ENCODE data around the gene FAF2. TPM values are rescaled to one million over a fixed set of nuclear protein-coding genes. Genes with fewer than 3 reads are reported as not detected.

The FAF2 gene
- total and polyA plus RNA-seq, 4 donors = 38.0 to 50.9 (median 41.9) TPM

- H3K27ac ChIP-seq (ENCODE audit: low read depth, low read length) = peak overlapping the region; percentile 90
- peaks cover 20% of the 10 kb centered on the region for H3K36me3 ChIP-seq (ENCODE audit: control insufficient read depth, insufficient read depth, low read length)
- 10% methylated on average over 4 of the region's 13 CpGs for WGBS (ENCODE audit: insufficient coverage)
- no peaks in the 10 kb centered on the region for H3K27me3 ChIP-seq (ENCODE audit: control insufficient read depth, insufficient read depth, low read length)
- no peaks in the 10 kb centered on the region for H3K9me3 ChIP-seq (ENCODE audit: control insufficient read depth, insufficient read depth, low read length)
- H3K4me3 ChIP-seq (ENCODE audit: low read depth, low read length) = peak overlapping the region; percentile 100
- no peak for DNase-seq (ENCODE audit: low read depth in 4 of 6, low spot score in 6 of 6)
- H3K4me1 ChIP-seq (ENCODE audit: control insufficient read depth, insufficient read depth, low read length) = peaks cover 56% of the 10 kb centered on the region
Observed at GRCh38 chr5:176538230-176538988, 90.2 kb downstream of the FAF2 start.

GRCh38 chr5:176538989-176539384, 90.8 kb downstream of the FAF2 start:
- peaks cover 56% of the 10 kb centered on the region for H3K4me1 ChIP-seq (ENCODE audit: control insufficient read depth, insufficient read depth, low read length)
- no peaks in the 10 kb centered on the region for H3K9me3 ChIP-seq (ENCODE audit: control insufficient read depth, insufficient read depth, low read length)
- WGBS (ENCODE audit: insufficient coverage) = 28% methylated on average over 3 of the region's 5 CpGs
- DNase-seq (ENCODE audit: low read depth in 4 of 6, low spot score in 6 of 6) = peak in 1 of 6 donors; percentile 15
- H3K36me3 ChIP-seq (ENCODE audit: control insufficient read depth, insufficient read depth, low read length) = peaks cover 17% of the 10 kb centered on the region
- H3K4me3 ChIP-seq (ENCODE audit: low read depth, low read length) = no peak overlapping the region
- H3K27ac ChIP-seq (ENCODE audit: low read depth, low read length) = no peak overlapping the region
- no peaks in the 10 kb centered on the region for H3K27me3 ChIP-seq (ENCODE audit: control insufficient read depth, insufficient read depth, low read length)

GRCh38 chr5:176540476-176540899, 92.3 kb downstream of the FAF2 start:
- no peaks in the 10 kb centered on the region for H3K9me3 ChIP-seq (ENCODE audit: control insufficient read depth, insufficient read depth, low read length)
- no peak for DNase-seq (ENCODE audit: low read depth in 4 of 6, low spot score in 6 of 6)
- 82% methylated on average over 8 of the region's 8 CpGs for WGBS (ENCODE audit: insufficient coverage)
- H3K36me3 ChIP-seq (ENCODE audit: control insufficient read depth, insufficient read depth, low read length) = peaks cover 9% of the 10 kb centered on the region
- no peaks in the 10 kb centered on the region for H3K27me3 ChIP-seq (ENCODE audit: control insufficient read depth, insufficient read depth, low read length)
- H3K27ac ChIP-seq (ENCODE audit: low read depth, low read length) = no peak overlapping the region
- no peak overlapping the region for H3K4me3 ChIP-seq (ENCODE audit: low read depth, low read length)
- H3K4me1 ChIP-seq (ENCODE audit: control insufficient read depth, insufficient read depth, low read length) = peaks cover 47% of the 10 kb centered on the region

GRCh38 chr5:176540956-176541337, 92.8 kb downstream of the FAF2 start:
- 83% methylated on average over 8 of the region's 8 CpGs for WGBS (ENCODE audit: insufficient coverage)
- H3K27ac ChIP-seq (ENCODE audit: low read depth, low read length) = no peak overlapping the region
- peaks cover 43% of the 10 kb centered on the region for H3K4me1 ChIP-seq (ENCODE audit: control insufficient read depth, insufficient read depth, low read length)
- no peak overlapping the region for H3K4me3 ChIP-seq (ENCODE audit: low read depth, low read length)
- H3K27me3 ChIP-seq (ENCODE audit: control insufficient read depth, insufficient read depth, low read length) = no peaks in the 10 kb centered on the region
- no peaks in the 10 kb centered on the region for H3K9me3 ChIP-seq (ENCODE audit: control insufficient read depth, insufficient read depth, low read length)
- peaks cover 9% of the 10 kb centered on the region for H3K36me3 ChIP-seq (ENCODE audit: control insufficient read depth, insufficient read depth, low read length)
- DNase-seq (ENCODE audit: low read depth in 4 of 6, low spot score in 6 of 6) = no peak

GRCh38 chr5:176541338-176542134, 93.4 kb downstream of the FAF2 start:
- WGBS (ENCODE audit: insufficient coverage) = 63% methylated on average over 9 of the region's 12 CpGs
- H3K27ac ChIP-seq (ENCODE audit: low read depth, low read length) = no peak overlapping the region
- DNase-seq (ENCODE audit: low read depth in 4 of 6, low spot score in 6 of 6) = no peak

GRCh38 chr5:176542135-176542595, 94.0 kb downstream of the FAF2 start:
- H3K36me3 ChIP-seq (ENCODE audit: control insufficient read depth, insufficient read depth, low read length) = peaks cover 9% of the 10 kb centered on the region
- peaks cover 38% of the 10 kb centered on the region for H3K4me1 ChIP-seq (ENCODE audit: control insufficient read depth, insufficient read depth, low read length)
- peak overlapping the region; percentile 31 for H3K4me3 ChIP-seq (ENCODE audit: low read depth, low read length)
- no peaks in the 10 kb centered on the region for H3K9me3 ChIP-seq (ENCODE audit: control insufficient read depth, insufficient read depth, low read length)
- 28% methylated on average over 7 of the region's 16 CpGs for WGBS (ENCODE audit: insufficient coverage)
- no peaks in the 10 kb centered on the region for H3K27me3 ChIP-seq (ENCODE audit: control insufficient read depth, insufficient read depth, low read length)
- no peak overlapping the region for H3K27ac ChIP-seq (ENCODE audit: low read depth, low read length)
- DNase-seq (ENCODE audit: low read depth in 4 of 6, low spot score in 6 of 6) = no peak

More at GRCh38 chr5:176541338-176542134, 93.4 kb downstream of the FAF2 start:
- Histone ChIP-seq H3K4me3 (ENCODE audit: low read depth, low read length) (no peak overlapping the region), H3K4me1 (ENCODE audit: control insufficient read depth, insufficient read depth, low read length) (peaks cover 38% of the 10 kb centered on the region), H3K27me3 (ENCODE audit: control insufficient read depth, insufficient read depth, low read length) (no peaks in the 10 kb centered on the region), H3K9me3 (ENCODE audit: control insufficient read depth, insufficient read depth, low read length) (no peaks in the 10 kb centered on the region), H3K36me3 (ENCODE audit: control insufficient read depth, insufficient read depth, low read length) (peaks cover 9% of the 10 kb centered on the region)

GRCh38 chr5:176542596-176543427, 94.6 kb downstream of the FAF2 start:
- Histone ChIP-seq H3K27ac (ENCODE audit: low read depth, low read length) (no peak overlapping the region), H3K36me3 (ENCODE audit: control insufficient read depth, insufficient read depth, low read length) (peaks cover 9% of the 10 kb centered on the region), H3K4me3 (ENCODE audit: low read depth, low read length) (peak overlapping the region; percentile 59), H3K4me1 (ENCODE audit: control insufficient read depth, insufficient read depth, low read length) (peaks cover 34% of the 10 kb centered on the region), H3K27me3 (ENCODE audit: control insufficient read depth, insufficient read depth, low read length) (no peaks in the 10 kb centered on the region), H3K9me3 (ENCODE audit: control insufficient read depth, insufficient read depth, low read length) (no peaks in the 10 kb centered on the region)
- peak in 2 of 6 donors; percentile 57 to 63 for DNase-seq (ENCODE audit: low read depth in 4 of 6, low spot score in 6 of 6)
- WGBS (ENCODE audit: insufficient coverage) = under 1% methylated on average over 110 of the region's 110 CpGs

- no peaks in the 10 kb centered on the region for H3K9me3 ChIP-seq (ENCODE audit: control insufficient read depth, insufficient read depth, low read length)
- DNase-seq (ENCODE audit: low read depth in 4 of 6, low spot score in 6 of 6) = peak in 3 of 6 donors; percentile 60 to 91 (median 85)
- H3K27me3 ChIP-seq (ENCODE audit: control insufficient read depth, insufficient read depth, low read length) = no peaks in the 10 kb centered on the region
- H3K27ac ChIP-seq (ENCODE audit: low read depth, low read length) = peak overlapping the region; percentile 52
- H3K4me1 ChIP-seq (ENCODE audit: control insufficient read depth, insufficient read depth, low read length) = peaks cover 27% of the 10 kb centered on the region
- H3K4me3 ChIP-seq (ENCODE audit: low read depth, low read length) = peak overlapping the region; percentile 59
- peaks cover 9% of the 10 kb centered on the region for H3K36me3 ChIP-seq (ENCODE audit: control insufficient read depth, insufficient read depth, low read length)
- WGBS (ENCODE audit: insufficient coverage) = under 1% methylated on average over 61 of the region's 63 CpGs
Observed at GRCh38 chr5:176543428-176544182, 95.4 kb downstream of the FAF2 start.

GRCh38 chr5:176545388-176545736, 97.2 kb downstream of the FAF2 start:
- Histone ChIP-seq H3K36me3 (ENCODE audit: control insufficient read depth, insufficient read depth, low read length) (peaks cover 9% of the 10 kb centered on the region), H3K4me1 (ENCODE audit: control insufficient read depth, insufficient read depth, low read length) (peaks cover 27% of the 10 kb centered on the region), H3K27me3 (ENCODE audit: control insufficient read depth, insufficient read depth, low read length) (no peaks in the 10 kb centered on the region), H3K27ac (ENCODE audit: low read depth, low read length) (no peak overlapping the region), H3K4me3 (ENCODE audit: low read depth, low read length) (no peak overlapping the region), H3K9me3 (ENCODE audit: control insufficient read depth, insufficient read depth, low read length) (no peaks in the 10 kb centered on the region)
- no peak for DNase-seq (ENCODE audit: low read depth in 4 of 6, low spot score in 6 of 6)
- 96% methylated on average over 4 of the region's 6 CpGs for WGBS (ENCODE audit: insufficient coverage)

Data from spinal cord (tissue), 10 donors.